Left cardiac atrium (tissue), 4 donors: ENCODE measurements around the gene CMTM3. TPM values are rescaled to one million over a fixed set of nuclear protein-coding genes. Genes with fewer than 3 reads are reported as not detected.
A peak's percentile ranks its signal among the peaks of the same experiment; 100 is the strongest.
"Not testable (repeated sequence)": the region's sequence is repeated elsewhere in the genome, so short reads cannot be mapped to it uniquely, and the experiment has no call there.

Experiments used
- ATAC-seq, 2 donors: fragments of 200-7000 bp; cut with Tn5 transposase; one replicate each; pipeline ENCODE4 v1.9.1; 2020; ENCODE audit warnings: mild to moderate bottlenecking in 2 of 2, moderate library complexity in 2 of 2
- DNase-seq: peaks from one replicate; pipeline ENCODE4 v3.0.0-alpha.2; 2020
- intact Hi-C, 2 donors: fragments of 100-400 bp; cut with DNase I; formaldehyde crosslinking; loops; one replicate each; pipeline versions ENCODE4 v1.14.1 to v1.15.1; 2022 to 2023
- total RNA-seq, 2 donors: library from RNA; stranded (reverse); fragmentation: NEBNext Ultra II Directional; extraction: Animal tissue kit (Norgen Biotek cat#: 25700); gene quantifications; one replicate each; pipeline ENCODE4 v1.2.1, GENCODE V29; 2021
- donor health status: DM: no; HTN: yes; CAD: no.
- donor health status: DM: no; HTN: yes; CAD: no; lungs with severe emphysema.
- donor health status: DM: yes; HTN: yes; CAD: no.
- donor health status: Dilated cardiomyopathy.

CMTM3 gene
- total RNA-seq, 2 donors from 2014 or later: 18.1 to 18.9 TPM

GRCh38 chr16:66622863-66623262 is 18.4 kb downstream of the CMTM3 start:
- DNase-seq: no peak
- peak in 1 of 2 donors; percentile 46 for ATAC-seq
- intact Hi-C loops: no loop called here

- DNase-seq (no peak), ATAC-seq (peak in 1 of 2 donors; percentile 82)
- intact Hi-C loops: no loop called here
Observed at GRCh38 chr16:66623755-66624154, 19.3 kb downstream of the CMTM3 start.

GRCh38 chr16:66627611-66628378 is 23.3 kb downstream of the CMTM3 start:
- DNase-seq, intact Hi-C loops, ATAC-seq: not testable (repeated sequence)

- intact Hi-C loops: no loop called here
- DNase-seq: no peak
- no peak for ATAC-seq
Observed at GRCh38 chr16:66629856-66630255, 25.4 kb downstream of the CMTM3 start.

- DNase-seq, ATAC-seq, intact Hi-C loops: not testable (repeated sequence)
Observed at GRCh38 chr16:66630561-66631260, 26.2 kb downstream of the CMTM3 start.

GRCh38 chr16:66631558-66631957 is 27.1 kb downstream of the CMTM3 start:
- ATAC-seq, DNase-seq, intact Hi-C loops: not testable (repeated sequence)

GRCh38 chr16:66634527-66635196 is 30.2 kb downstream of the CMTM3 start:
- DNase-seq (no peak), ATAC-seq (no peak)
- intact Hi-C loops: no loop called here

GRCh38 chr16:66635406-66635805 is 30.9 kb downstream of the CMTM3 start:
- no peak for DNase-seq
- intact Hi-C loops: no loop called here
- ATAC-seq: no peak

- DNase-seq (no peak), ATAC-seq (no peak)
- intact Hi-C loops: no loop called here
Observed at GRCh38 chr16:66636199-66636598, 31.7 kb downstream of the CMTM3 start.

GRCh38 chr16:66637806-66638205 is 33.3 kb downstream of the CMTM3 start:
- intact Hi-C loops: no loop called here
- DNase-seq (no peak), ATAC-seq (no peak)

- ATAC-seq: peak in 1 of 2 donors; percentile 80
- intact Hi-C loops: no loop called here
- DNase-seq: no peak
Observed at GRCh38 chr16:66639091-66639885, 34.8 kb downstream of the CMTM3 start.

GRCh38 chr16:66640724-66641314 is 36.3 kb downstream of the CMTM3 start:
- intact Hi-C loops: no loop called here
- no peak for DNase-seq
- ATAC-seq: no peak

- no peak for ATAC-seq
- intact Hi-C loops: no loop called here
Observed at GRCh38 chr16:66641387-66641786, 36.9 kb downstream of the CMTM3 start.

GRCh38 chr16:66647866-66648265 is 43.4 kb downstream of the CMTM3 start:
- intact Hi-C loops: no loop called here
- DNase-seq (no peak), ATAC-seq (no peak)

More at GRCh38 chr16:66641387-66641786, 36.9 kb downstream of the CMTM3 start:
- no peak for DNase-seq

GRCh38 chr16:66649167-66649566 is 44.7 kb downstream of the CMTM3 start:
- intact Hi-C loops: no loop called here
- no peak for DNase-seq
- no peak for ATAC-seq

- DNase-seq: no peak
- intact Hi-C loops: no loop called here
- ATAC-seq: peak in 1 of 2 donors; percentile 17
Observed at GRCh38 chr16:66649636-66650205, 45.2 kb downstream of the CMTM3 start.

GRCh38 chr16:66650707-66651473 is 46.4 kb downstream of the CMTM3 start:
- DNase-seq (peak; percentile 80), ATAC-seq (peak; percentile 90 to 92)
- intact Hi-C loops: no loop called here

- ATAC-seq: no peak
- intact Hi-C loops: no loop called here
- DNase-seq: no peak
Observed at GRCh38 chr16:66651474-66651765, 46.9 kb downstream of the CMTM3 start.
